ENCODE data around the gene ZSWIM5. TPM values are rescaled to one million over a fixed set of nuclear protein-coding genes. Genes with fewer than 3 reads are reported as not detected.
"Not testable (repeated sequence)": the region's sequence is repeated elsewhere in the genome, so short reads cannot be mapped to it uniquely, and the experiment has no call there.

The ZSWIM5 gene
- total RNA-seq, 2 donors from 2014 or later: 8.8 to 12.3 TPM

GRCh38 chr1:45065083-45065482, 141.3 kb downstream of the ZSWIM5 start:
- TF ChIP-seq, protein P1, sequence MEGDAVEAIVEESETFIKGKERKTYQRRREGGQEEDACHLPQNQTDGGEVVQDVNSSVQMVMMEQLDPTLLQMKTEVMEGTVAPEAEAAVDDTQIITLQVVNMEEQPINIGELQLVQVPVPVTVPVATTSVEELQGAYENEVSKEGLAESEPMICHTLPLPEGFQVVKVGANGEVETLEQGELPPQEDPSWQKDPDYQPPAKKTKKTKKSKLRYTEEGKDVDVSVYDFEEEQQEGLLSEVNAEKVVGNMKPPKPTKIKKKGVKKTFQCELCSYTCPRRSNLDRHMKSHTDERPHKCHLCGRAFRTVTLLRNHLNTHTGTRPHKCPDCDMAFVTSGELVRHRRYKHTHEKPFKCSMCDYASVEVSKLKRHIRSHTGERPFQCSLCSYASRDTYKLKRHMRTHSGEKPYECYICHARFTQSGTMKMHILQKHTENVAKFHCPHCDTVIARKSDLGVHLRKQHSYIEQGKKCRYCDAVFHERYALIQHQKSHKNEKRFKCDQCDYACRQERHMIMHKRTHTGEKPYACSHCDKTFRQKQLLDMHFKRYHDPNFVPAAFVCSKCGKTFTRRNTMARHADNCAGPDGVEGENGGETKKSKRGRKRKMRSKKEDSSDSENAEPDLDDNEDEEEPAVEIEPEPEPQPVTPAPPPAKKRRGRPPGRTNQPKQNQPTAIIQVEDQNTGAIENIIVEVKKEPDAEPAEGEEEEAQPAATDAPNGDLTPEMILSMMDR (conservative IDR thresholded peaks at IDR 0.05): no peak
- Mint-ChIP-seq H3K9me3 (peaks cover 9% of the 10 kb centered on the region), H3K4me1 (no peaks in the 10 kb centered on the region), H3K27ac (no peak overlapping the region), H3K27me3 (ENCODE audit: insufficient read depth) (no peaks in the 10 kb centered on the region), H3K36me3 (ENCODE audit: low read depth) (no peaks in the 10 kb centered on the region), H3K4me3 (no peak overlapping the region)
- no peak for DNase-seq
- no peak overlapping the region for H3K27ac ChIP-seq (ENCODE audit: low read depth, low read length)
- no peak overlapping the region for H3K4me3 ChIP-seq (ENCODE audit: low read length)
- 97 to 100% methylated on average over 1 to 2 of the region's 2 CpGs for WGBS, 2 experiments (ENCODE audit: insufficient coverage in 1 of 2, insufficient read length in 1 of 2)
- peaks cover 13% of the 10 kb centered on the region for H3K9me3 ChIP-seq (ENCODE audit: control insufficient read depth, low read length)
- H3K9ac ChIP-seq (ENCODE audit: extremely low read depth, low read length, poor library complexity, severe bottlenecking): no peak overlapping the region
- peaks cover 2% of the 10 kb centered on the region for H3K36me3 ChIP-seq (ENCODE audit: control insufficient read depth, insufficient read depth, low read length)
- no peaks in the 10 kb centered on the region for H3K4me1 ChIP-seq (ENCODE audit: control insufficient read depth, insufficient read depth, low read length)
- H3K27me3 ChIP-seq (ENCODE audit: control insufficient read depth, insufficient read depth, low read length, poor library complexity, severe bottlenecking): no peaks in the 10 kb centered on the region

DNA sequence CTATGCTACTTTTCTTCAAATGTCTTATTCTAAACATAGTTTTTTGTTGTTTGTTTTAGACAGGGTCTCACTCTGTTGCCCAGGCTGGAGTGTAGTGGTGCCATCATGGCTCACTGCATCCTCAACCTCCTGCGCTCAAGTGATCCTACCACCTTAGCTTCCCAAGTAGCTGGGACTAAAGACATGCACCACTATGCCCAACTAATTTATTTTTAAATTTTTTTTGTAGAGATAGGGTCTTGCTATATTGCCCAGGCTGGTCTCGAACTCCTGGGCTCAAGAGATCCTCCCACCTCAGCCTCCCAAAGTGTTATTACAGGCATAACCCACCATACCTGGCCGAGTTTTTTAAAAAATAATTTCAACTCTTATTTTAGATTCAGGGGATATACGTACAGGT, 143.9 kb downstream of the ZSWIM5 start:
- H3K4me1 ChIP-seq (ENCODE audit: control insufficient read depth, insufficient read depth, low read length); H3K9ac ChIP-seq (ENCODE audit: extremely low read depth, low read length, poor library complexity, severe bottlenecking); H3K9me3 ChIP-seq (ENCODE audit: control insufficient read depth, low read length); H3K27me3 ChIP-seq (ENCODE audit: control insufficient read depth, insufficient read depth, low read length, poor library complexity, severe bottlenecking); DNase-seq; H3K9me3 Mint-ChIP-seq; H3K27ac ChIP-seq (ENCODE audit: low read depth, low read length); H3K4me3 ChIP-seq (ENCODE audit: low read length); H3K4me3 Mint-ChIP-seq; H3K4me1 Mint-ChIP-seq; H3K27me3 Mint-ChIP-seq (ENCODE audit: insufficient read depth); H3K27ac Mint-ChIP-seq: not testable (repeated sequence)
- WGBS, 2 experiments (ENCODE audit: insufficient coverage in 1 of 2, insufficient read length in 1 of 2): 96 to 100% methylated on average over 2 to 3 of the region's 4 CpGs
- peaks cover 26% of the 10 kb centered on the region for H3K36me3 ChIP-seq (ENCODE audit: control insufficient read depth, insufficient read depth, low read length)
- H3K36me3 Mint-ChIP-seq (ENCODE audit: low read depth): peaks cover 19% of the 10 kb centered on the region

DNA sequence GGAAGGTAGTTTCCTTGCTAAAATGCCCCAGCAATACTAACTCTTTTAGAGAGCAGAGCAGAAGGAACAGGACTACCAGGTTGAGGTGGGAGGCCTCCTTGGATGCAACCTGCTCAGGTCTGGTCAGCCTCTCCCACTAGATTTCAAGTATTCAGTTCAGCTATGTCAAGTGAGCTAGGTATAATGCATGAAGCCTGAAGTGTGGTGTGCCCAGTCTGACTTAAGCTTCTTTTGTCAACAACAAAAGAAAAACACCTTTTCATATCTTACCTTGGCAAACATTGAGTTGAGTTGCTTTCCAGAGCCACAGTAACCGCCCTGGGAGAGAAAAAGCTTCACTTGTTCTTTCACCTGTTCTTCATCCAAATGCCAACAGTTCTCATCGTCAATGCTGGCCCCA, 146.6 kb downstream of the ZSWIM5 start:
- peaks cover 34% of the 10 kb centered on the region for H3K36me3 Mint-ChIP-seq (ENCODE audit: low read depth)
- Histone ChIP-seq H3K36me3 (ENCODE audit: control insufficient read depth, insufficient read depth, low read length) (peaks cover 49% of the 10 kb centered on the region), H3K27me3 (ENCODE audit: control insufficient read depth, insufficient read depth, low read length, poor library complexity, severe bottlenecking) (no peaks in the 10 kb centered on the region), H3K4me3 (ENCODE audit: low read length) (no peak overlapping the region), H3K4me1 (ENCODE audit: control insufficient read depth, insufficient read depth, low read length) (no peaks in the 10 kb centered on the region), H3K9me3 (ENCODE audit: control insufficient read depth, low read length) (peaks cover 4% of the 10 kb centered on the region), H3K27ac (ENCODE audit: low read depth, low read length) (no peak overlapping the region), H3K9ac (ENCODE audit: extremely low read depth, low read length, poor library complexity, severe bottlenecking) (no peak overlapping the region)
- H3K27me3 Mint-ChIP-seq (ENCODE audit: insufficient read depth): no peaks in the 10 kb centered on the region
- TF ChIP-seq, protein P1 (conservative IDR thresholded peaks at IDR 0.05): no peak
- WGBS, 2 experiments (ENCODE audit: insufficient coverage in 1 of 2, insufficient read length in 1 of 2): 95% methylated on average over 2 of the region's 2 CpGs
- no peak overlapping the region for H3K27ac Mint-ChIP-seq
- no peaks in the 10 kb centered on the region for H3K9me3 Mint-ChIP-seq
- H3K4me3 Mint-ChIP-seq: no peak overlapping the region
- no peaks in the 10 kb centered on the region for H3K4me1 Mint-ChIP-seq
- DNase-seq: no peak

DNA sequence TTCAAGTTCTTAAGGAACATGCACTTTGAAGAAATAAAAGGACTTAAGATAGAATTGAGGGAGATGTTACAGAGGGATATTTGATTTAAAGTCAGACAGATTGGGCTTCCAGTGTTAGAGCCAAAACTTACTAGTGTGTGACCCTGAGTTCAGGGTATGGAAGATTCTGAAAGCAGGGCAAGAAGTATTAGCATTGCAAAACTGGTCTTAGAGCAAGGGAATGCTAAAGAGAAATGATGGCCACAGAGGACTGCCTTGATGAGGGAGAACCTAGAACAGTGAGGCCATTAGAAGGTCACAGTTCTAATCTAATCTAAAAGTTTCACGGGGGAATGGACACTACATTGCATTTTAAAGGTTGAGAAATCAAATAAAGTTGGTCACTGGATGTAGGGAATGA, 148.9 kb downstream of the ZSWIM5 start:
- 85 to 89% methylated on average over 1 of the region's 1 CpG for WGBS, 2 experiments (ENCODE audit: insufficient coverage in 1 of 2, insufficient read length in 1 of 2)
- H3K9me3 Mint-ChIP-seq: no peaks in the 10 kb centered on the region

More for the DNA sequence above, 148.9 kb downstream of the ZSWIM5 start:
- Mint-ChIP-seq H3K27ac (no peak overlapping the region), H3K4me3 (no peak overlapping the region), H3K4me1 (peaks cover 4% of the 10 kb centered on the region), H3K27me3 (ENCODE audit: insufficient read depth) (no peaks in the 10 kb centered on the region), H3K36me3 (ENCODE audit: low read depth) (peaks cover 40% of the 10 kb centered on the region)
- Histone ChIP-seq H3K36me3 (ENCODE audit: control insufficient read depth, insufficient read depth, low read length) (peaks cover 49% of the 10 kb centered on the region), H3K4me3 (ENCODE audit: low read length) (no peak overlapping the region), H3K4me1 (ENCODE audit: control insufficient read depth, insufficient read depth, low read length) (no peaks in the 10 kb centered on the region), H3K27ac (ENCODE audit: low read depth, low read length) (no peak overlapping the region), H3K27me3 (ENCODE audit: control insufficient read depth, insufficient read depth, low read length, poor library complexity, severe bottlenecking) (no peaks in the 10 kb centered on the region), H3K9ac (ENCODE audit: extremely low read depth, low read length, poor library complexity, severe bottlenecking) (no peak overlapping the region), H3K9me3 (ENCODE audit: control insufficient read depth, low read length) (no peaks in the 10 kb centered on the region)
- TF ChIP-seq, protein P1 (conservative IDR thresholded peaks at IDR 0.05): no peak
- DNase-seq: no peak

Data from endodermal cell (in vitro differentiated cells).